ENCODE data around the gene NUBP2. TPM values are rescaled to one million over a fixed set of nuclear protein-coding genes. Genes with fewer than 3 reads are reported as not detected.

NUBP2 gene
- total RNA-seq, 1 experiment from 2014 or later: 69.4 TPM

DNA sequence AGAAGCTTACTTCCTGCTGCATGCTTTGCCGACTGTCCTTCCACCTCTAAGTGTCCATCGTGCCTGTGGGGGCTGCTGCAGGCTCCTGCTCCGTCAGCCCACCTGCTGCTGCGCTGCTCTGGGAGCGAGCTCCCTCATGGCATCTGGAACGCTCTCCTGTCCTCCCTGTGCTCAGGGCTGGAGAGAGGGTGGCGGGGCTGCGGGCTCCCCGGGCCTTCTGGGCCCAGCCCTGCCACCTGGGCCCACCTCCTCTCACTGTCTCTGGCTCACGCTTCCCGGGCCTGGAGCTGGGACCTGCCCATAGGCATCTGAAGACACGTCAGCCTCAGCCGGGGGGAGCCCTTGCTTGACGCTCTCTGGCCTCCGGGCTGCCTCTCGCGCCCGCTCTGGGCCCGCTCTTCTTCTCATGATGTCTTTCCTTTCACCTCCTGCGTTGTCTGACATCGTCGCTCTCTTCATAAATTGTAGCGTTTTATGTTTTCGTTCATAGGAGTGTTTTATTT, 38.4 kb upstream of the NUBP2 start:
- Histone ChIP-seq H3K79me1 (ENCODE audit: insufficient read depth, low read depth, low read length, poor library complexity, severe bottlenecking) (no peaks in the 10 kb centered on the region), H2AFZ (ENCODE audit: low read length) (no peak overlapping the region), H3K9me3 (ENCODE audit: control insufficient read depth, low read depth, low read length) (peaks cover 4% of the 10 kb centered on the region), H2BK15ac (ENCODE audit: low read depth, low read length) (no peak overlapping the region), H3K56ac (ENCODE audit: insufficient read length, low read depth, low read length) (no peak overlapping the region), H3K23me2 (ENCODE audit: insufficient read length, low read depth, low read length, poor library complexity, severe bottlenecking) (no peaks in the 10 kb centered on the region), H3K9ac (ENCODE audit: extremely low read depth, insufficient read length, low read length) (no peak overlapping the region), H3K18ac (ENCODE audit: insufficient read length, low read depth, low read length) (no peak overlapping the region), H3K79me2 (ENCODE audit: insufficient read depth, low read length) (no peaks in the 10 kb centered on the region), H4K20me1 (ENCODE audit: control insufficient read depth, insufficient read depth, insufficient read length) (peaks cover 3% of the 10 kb centered on the region), H2BK120ac (ENCODE audit: low read depth, low read length, poor library complexity, severe bottlenecking) (no peak overlapping the region), H3K27me3 (ENCODE audit: insufficient read depth, low read length) (no peaks in the 10 kb centered on the region), H3K23ac (ENCODE audit: insufficient read length, low read depth, low read length) (no peak overlapping the region), H4K91ac (ENCODE audit: insufficient read length, low read depth, low read length) (no peak overlapping the region), H3K4ac (ENCODE audit: low read depth, low read length) (no peak overlapping the region), H3K14ac (ENCODE audit: insufficient read depth, low read length) (no peak overlapping the region), H3T11ph (ENCODE audit: low read length) (no peak overlapping the region), H3K4me2 (ENCODE audit: insufficient read depth, insufficient read length, low read length) (no peak overlapping the region), H4K5ac (ENCODE audit: insufficient read length, low read depth, low read length) (no peak overlapping the region), H2BK12ac (ENCODE audit: insufficient read length, low read depth, low read length) (no peak overlapping the region), H2AK5ac (ENCODE audit: insufficient read length, low read length) (no peak overlapping the region), H3K27ac (ENCODE audit: insufficient read length, low read depth, low read length) (no peak overlapping the region), H4K8ac (replicated peaks; ENCODE audit: insufficient read length, low read depth, low read length) (no peak overlapping the region), H2BK20ac (ENCODE audit: low read depth, low read length, poor library complexity, severe bottlenecking) (no peak overlapping the region), H3K4me1 (ENCODE audit: insufficient read depth, low read length) (no peaks in the 10 kb centered on the region), H2BK5ac (ENCODE audit: insufficient read length, low read length) (no peak overlapping the region)
- Mint-ChIP-seq H3K36me3 (ENCODE audit: insufficient read depth in 1 of 3, low read depth in 3 of 3) (peaks cover 3 to 14% (median 13%) of the 10 kb centered on the region in 3 experiments), H3K27ac (no peak overlapping the region), H3K27me3 (ENCODE audit: low read depth) (no peaks in the 10 kb centered on the region; the same call in 1 of the 2 replicates), H3K4me1 (no peaks in the 10 kb centered on the region), H3K4me3 (no peak overlapping the region; a peak in 1 of 5 replicates), H3K9me3 (no peaks in the 10 kb centered on the region)
- DNase-seq: no peak
- no CpG with 5 or more reads among the region's 24 CpGs for WGBS (ENCODE audit: extremely low coverage, insufficient read length, low lambda C conversion rate)
- TF ChIP-seq, protein P1, sequence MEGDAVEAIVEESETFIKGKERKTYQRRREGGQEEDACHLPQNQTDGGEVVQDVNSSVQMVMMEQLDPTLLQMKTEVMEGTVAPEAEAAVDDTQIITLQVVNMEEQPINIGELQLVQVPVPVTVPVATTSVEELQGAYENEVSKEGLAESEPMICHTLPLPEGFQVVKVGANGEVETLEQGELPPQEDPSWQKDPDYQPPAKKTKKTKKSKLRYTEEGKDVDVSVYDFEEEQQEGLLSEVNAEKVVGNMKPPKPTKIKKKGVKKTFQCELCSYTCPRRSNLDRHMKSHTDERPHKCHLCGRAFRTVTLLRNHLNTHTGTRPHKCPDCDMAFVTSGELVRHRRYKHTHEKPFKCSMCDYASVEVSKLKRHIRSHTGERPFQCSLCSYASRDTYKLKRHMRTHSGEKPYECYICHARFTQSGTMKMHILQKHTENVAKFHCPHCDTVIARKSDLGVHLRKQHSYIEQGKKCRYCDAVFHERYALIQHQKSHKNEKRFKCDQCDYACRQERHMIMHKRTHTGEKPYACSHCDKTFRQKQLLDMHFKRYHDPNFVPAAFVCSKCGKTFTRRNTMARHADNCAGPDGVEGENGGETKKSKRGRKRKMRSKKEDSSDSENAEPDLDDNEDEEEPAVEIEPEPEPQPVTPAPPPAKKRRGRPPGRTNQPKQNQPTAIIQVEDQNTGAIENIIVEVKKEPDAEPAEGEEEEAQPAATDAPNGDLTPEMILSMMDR (conservative IDR thresholded peaks at IDR 0.05): no peak

Measured in H9 (cell line).